T-helper 2 cell (primary cell): ENCODE measurements around the gene PNMA6F.
A peak's percentile ranks its signal among the peaks of the same experiment; 100 is the strongest.

ENCODE experiments used
- DNase-seq, 5 experiments: peaks; one replicate each; pipeline versions ENCODE4 v3.0.0 to v3.0.0-alpha.2; 2012 to 2022
- total RNA-seq, 2 donors: gene quantifications; one replicate each; lab custom pipeline; 2026; lab: John Stamatoyannopoulos, UW

The PNMA6F gene
- total RNA-seq, result 0 reads per million in 2 donors

DNA sequence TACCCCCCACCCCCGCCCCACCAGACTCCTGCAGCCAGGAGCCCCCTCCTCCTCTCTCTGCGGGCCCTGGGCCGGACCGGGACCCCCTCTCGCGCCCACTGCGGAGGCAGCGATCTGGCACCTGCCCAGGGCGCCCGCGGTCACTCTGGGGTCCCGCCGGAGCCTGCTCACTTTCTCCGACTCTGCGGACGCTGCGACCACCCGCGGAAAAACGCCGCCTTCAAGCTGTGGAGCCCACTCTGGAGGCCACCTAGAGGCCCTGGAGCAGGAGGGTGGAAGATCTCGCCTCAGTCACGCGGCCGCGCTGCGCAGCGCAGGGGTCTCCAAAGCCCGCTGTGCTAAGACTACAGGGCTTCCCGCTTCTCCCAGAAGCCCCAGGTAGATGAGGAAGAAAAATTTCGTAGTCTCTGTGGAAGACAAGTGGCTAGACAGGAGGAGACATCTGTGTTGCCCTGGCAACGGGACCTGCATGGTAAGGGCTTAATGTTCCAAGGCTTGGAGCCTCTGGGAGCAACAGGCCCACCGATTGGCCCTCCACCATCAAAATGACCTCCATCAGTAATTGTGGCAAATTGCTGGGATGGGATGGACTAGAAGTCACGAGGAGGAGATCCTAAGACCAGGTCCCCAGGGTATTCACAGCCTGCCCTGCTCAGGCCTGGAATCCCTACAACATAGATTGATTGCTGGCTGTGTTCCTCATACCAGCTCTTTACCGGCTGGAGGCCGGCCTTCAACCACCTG is at the start of gene PNMA6F:
PNMA6F (minus strand) TSS at position 387 of the 744 bp plus-strand sequence. CDS start 1,093 bp downstream, outside the sequence.
- no peak for DNase-seq

DNA sequence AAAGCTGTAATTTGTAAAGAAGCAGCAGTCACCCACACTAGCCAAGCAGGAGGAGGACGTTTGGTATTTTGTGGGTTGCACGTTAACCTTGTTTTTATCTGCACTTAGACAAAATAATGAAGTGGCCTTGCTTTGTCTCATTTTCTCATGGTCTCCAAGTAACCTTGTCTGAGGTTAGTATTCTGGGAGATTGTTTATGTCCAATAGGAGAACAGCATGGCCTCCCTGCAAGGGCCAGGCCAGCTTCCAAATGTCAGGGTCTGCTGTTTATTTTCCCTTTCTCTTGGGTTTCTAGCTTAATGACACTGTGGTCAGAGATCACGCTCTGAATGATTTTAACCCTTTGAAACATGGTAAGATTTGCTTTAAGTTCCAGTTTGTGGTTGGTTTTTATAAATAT is 49.7 kb upstream of the PNMA6F start:
- no peak for DNase-seq

DNA sequence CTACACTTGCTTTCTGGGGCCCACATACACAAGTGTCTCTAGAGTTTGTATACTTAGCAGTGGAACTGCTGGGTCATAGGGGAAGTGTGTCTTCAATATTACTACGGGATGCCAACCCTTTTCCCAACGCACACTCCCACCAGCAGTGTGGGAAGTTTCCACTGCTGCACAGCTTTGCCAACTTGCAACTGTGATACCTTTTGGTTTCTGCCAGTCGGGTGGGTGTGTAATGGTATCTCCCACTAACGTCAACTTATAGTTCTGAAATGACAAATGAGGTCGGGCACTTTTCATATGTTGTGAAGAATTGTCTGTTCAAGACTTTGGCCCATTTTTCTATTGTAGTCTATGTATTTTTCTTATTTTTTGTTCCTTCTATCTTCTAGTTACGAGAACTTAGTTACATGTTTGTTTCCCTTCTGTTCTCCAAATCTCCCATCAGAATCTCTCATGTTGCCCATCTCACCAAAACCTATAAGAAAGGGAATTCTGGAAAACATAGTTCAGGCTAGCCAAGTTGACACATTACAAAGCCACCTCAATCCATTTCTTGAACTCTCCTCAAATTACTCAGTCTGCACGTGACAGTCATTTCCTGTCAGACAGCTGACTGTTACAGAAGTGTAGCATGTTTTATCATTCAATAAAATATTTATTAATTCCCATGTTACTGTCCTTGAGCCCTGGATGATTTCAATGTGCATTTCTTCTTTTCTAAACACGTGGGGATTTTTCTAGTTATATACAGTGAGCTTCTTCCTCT is 48.9 kb upstream of the PNMA6F start:
- peak in 1 of 5 experiments; percentile 52 for DNase-seq

DNA sequence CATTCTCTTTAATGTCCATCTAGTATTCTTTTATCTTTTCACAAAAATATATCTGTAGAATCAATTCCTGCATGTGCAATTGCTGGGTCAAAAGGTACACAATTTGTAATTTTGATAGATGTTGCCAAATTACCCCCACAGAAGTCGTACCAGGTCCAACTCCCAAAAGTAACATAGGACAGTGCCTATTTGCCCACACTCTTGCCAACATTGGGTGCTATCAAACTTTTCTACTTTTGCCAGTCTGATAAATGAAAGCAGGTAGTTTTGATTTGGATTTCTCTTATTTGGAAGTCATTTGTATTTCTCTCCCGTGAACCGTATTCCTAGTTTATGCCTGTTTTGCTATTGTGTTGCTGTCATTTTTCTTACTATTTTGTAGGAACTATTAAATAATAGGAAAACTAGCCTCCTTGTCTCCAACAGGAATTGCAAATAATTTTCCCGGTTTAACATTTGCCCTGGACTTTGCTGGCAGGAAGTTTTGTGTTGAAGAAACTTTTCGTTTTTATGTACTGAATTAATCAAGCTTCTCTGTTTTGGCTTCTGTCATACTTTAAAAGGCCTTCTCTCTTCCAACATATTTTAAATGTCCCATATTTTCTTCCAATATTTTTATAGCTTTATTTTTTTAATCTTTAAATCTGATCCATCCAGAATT is 45.4 kb upstream of the PNMA6F start:
- no peak for DNase-seq

DNA sequence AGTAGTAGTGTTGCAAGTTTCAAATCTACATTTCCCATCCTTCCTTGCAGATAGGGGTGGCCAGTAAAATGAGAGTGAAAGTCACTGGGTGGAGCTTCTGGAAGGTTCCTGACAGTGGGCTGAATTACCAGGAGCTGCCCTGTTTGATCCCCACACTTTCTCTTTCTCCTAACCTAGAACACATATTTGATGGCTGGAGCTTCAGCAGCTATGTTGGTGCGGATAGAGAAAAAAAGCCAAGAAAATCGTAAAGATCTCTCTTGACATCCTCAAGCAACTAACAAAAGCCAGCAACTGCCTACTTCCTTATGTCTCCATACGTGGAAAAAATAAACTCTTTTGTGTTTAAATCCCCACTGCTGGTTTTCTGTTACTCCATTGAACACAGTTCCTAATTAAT is 44.6 kb upstream of the PNMA6F start:
- DNase-seq, result no peak

DNA sequence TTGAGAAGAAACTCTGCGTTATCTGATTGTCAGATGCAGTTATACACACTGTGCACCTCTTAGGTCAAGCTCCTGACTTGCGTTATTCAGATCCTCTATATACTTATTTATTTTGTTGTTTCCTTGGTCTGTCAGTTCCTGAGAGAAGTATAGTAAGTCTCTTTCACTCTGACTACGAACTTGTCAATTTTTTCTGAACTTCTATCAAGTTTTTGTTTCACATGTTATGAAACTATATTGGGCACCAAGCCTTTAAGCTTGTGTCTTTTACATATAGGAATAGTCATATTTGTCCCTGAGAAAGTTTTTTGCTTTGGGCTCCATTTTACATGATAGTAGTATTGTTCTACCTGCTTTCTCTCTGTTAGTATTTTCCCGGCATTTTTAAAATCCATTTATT is 44.1 kb upstream of the PNMA6F start:
- DNase-seq, result peak in 1 of 5 experiments; percentile 38

DNA sequence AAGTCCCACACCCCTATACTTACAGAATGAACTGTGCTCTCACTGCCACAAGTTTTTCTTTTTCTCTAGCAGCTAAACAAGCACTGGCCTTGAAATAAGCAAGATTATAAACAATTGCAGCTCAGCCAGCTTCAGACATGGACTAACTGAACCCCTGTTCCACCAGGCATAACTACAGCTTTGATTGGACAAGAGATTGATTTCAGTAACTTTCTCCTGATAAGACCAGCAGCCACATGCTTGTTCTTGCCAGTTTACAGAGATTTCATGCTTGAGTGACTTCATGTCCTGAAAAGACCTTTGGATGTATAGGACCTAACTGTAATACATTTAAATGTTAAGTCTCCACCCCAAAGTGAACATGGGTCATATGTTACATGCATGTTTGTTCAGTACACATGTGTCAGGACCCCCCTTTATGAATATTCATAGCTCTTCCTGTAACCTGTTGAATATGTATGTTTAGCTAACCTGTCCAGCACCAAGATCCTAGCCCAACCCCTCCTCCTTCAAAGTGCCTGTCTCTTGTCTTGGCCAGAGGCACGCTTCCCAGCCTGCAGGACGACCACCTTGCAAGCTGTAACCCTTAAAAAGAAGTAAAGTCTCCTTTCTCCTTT is 40.3 kb upstream of the PNMA6F start:
- no peak for DNase-seq

DNA sequence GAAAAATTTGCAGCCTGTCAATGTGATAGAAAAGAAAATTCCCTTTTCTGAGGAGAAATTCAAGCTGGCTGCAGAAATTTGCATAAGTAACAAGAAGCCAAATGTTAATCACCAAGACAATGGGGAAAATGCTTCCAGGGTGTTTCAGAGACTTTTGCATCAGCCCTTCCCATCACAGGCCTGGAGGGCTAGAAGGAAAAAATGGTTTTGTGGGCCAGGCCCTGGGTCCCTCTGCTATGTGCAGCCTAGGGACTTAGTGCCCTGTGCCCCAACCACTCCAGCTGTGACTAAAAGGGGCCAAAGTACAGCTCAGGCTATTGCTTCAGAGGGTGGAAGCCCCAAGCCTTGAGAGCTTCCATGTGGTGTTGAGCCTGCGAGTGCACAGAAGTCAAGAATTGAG is 36.3 kb upstream of the PNMA6F start:
- no peak for DNase-seq

DNA sequence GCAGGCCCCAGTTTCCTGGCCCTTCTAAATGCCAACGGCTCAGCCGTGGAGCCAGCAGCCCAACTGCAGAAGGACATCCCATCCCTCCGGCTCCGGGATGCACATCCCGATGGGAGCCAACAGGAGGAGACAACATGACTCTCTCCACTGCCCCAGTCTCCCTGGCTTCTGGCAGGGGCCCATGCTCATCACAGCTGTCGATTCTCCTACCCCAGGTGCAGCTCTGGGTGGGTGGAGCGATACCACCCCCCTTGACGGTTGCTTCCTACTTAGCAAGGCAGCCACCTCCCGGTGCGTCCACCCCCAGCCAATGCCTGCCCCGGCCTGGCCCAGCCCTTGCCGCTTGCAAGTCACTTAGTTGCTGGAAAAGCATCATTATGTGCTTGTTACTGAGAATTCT is 31.8 kb upstream of the PNMA6F start:
- no peak for DNase-seq

DNA sequence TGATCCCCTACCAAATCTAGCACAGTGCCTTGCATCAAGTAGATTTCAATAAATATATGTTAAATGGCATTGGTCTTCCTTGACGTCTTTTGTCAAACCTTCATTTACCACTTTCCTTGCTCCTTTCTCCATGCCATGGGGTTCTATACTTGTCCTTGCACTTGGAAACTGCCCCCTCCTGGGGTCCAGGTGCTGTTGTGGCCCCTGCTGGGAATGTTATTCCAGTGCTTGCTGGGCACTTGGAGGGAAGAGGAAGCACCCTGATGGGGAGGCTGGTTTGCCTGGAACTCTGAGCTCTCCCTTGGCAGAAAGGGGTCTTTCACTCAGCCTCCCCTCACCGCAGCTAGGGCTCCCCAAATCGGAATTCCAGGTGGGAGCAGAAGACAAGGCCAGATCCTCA is 31.3 kb upstream of the PNMA6F start:
- DNase-seq, result no peak

DNA sequence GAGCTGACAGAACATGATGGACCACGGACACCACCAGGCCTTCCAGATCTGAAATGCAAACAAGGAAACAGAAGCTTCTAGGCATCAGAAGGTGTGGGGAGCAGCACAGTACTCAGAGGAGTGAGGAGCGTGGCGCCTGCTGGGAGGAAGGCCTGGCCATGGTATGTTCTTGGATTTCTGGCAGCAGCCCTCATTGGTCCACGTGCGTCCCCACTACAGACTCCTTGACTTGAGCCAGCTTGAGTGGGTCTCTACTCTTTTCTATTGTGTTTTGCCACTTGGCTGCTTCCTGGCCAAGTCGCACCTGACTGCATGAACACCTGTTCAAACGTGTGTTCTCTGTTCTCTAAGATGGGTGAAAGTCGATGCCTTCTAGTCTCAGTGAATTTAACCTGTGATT is 30.4 kb upstream of the PNMA6F start:
- no peak for DNase-seq

DNA sequence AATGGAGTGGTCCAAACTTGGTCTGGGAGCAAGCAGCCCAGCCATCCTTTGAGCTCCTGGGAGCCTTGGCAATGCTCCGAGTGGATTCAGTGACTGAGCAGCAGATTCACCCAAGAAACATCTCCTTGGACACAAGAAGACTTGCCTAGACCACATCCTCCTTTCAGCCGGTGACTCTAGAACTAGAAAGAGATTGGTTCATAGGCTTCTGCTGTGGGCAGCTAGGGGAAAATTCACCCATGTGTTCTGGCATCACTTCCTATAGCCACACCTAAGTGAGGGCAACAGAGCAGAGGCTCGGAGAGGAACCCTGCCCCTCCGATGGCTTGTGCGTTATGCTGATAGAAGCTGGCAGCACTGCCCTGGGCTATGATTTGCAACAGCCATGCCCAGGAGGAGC is 28.4 kb upstream of the PNMA6F start:
- no peak for DNase-seq

DNA sequence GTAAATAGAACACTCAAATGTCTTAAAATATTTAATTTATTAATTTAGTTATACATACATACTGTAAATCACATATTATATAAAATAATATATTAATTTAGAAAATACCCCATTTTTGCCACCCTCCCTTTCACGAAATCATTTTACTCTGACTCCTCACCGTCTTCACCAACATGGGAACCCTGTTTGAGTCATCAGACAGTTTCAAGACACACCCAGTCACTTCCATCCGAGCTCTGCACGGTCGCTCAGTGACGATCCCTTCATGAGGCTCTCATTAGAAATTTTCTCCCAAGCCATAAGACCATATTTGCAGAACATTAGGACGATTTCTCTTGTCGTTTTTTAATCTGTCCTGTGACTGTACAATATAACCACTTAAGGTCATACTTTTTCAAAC is 26.9 kb upstream of the PNMA6F start:
- peak in 1 of 5 experiments; percentile 23 for DNase-seq

DNA sequence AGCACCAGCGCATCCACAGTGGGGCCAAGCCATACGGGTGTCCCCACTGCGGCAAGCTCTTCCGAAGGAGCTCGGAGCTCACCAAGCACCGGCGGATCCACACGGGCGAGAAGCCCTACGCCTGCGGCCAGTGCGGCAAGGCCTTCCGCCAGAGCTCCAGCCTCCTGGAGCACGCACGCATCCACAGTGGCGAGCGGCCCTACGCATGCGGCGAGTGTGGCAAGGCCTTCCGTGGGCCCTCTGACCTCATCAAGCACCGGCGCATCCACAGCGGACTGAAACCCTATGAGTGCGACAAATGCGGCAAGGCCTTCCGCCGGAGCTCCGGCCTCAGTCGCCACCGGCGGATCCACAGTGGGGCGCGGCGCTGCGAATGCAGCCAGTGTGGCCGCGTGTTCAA is 26.0 kb upstream of the PNMA6F start:
- no peak for DNase-seq

DNA sequence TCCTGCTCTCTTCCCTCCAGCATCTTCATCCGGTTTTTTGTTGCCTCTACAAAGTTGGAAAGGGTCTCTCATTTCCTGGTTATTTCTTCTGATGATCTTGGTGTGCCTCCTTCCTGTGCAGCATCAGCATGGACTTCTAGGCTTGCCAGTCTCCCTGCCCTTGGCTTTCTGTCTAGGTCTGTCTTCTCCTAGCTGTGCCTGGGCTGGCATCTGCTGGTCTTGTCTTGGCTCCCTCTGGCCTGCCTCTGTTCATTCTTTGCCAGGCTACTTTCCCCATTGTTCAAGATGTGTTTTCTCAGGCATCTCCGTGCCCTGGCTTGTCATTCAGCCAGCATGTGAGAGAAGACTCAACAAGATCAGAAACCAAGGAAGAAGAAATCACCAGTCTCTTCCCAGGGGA is 22.1 kb upstream of the PNMA6F start:
- DNase-seq, result no peak

DNA sequence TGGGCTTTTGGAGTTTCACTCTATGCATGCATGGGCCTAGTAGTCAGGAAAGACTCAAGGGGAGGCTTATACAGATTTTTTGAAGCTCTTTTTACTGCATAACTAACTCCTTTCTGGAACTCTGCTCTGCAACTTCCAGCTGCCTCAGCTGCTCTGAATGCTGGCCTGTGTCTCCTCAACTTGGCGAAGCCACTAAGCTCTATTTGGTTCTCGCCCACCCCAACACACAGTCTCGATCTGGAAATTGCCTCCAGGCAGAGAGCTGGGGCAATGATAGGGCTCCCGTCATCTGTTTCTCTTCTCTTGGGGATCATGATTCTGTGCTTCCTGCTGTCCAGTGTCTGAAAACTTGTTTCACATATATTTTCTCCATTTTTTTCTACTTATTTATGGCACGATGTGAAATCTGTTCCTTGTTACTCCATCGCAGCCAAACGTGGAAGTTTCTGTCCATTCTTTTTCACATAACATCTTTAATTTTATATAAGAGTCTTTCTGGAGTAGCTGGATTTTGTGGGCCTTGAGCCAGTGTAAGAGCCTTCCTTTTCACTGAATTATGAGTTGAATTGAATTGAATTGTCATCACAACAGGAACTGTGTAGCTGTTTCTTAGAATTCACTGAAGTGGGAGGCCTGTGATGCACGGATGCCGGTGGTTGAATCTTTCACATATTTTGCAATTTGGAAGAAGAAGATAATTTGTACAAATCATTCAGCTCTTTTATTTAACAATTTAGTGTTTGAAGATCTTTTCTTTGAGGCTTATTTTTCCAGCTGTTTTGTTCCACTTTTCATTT is 21.4 kb upstream of the PNMA6F start:
- DNase-seq, result peak in 1 of 5 experiments; percentile 32

DNA sequence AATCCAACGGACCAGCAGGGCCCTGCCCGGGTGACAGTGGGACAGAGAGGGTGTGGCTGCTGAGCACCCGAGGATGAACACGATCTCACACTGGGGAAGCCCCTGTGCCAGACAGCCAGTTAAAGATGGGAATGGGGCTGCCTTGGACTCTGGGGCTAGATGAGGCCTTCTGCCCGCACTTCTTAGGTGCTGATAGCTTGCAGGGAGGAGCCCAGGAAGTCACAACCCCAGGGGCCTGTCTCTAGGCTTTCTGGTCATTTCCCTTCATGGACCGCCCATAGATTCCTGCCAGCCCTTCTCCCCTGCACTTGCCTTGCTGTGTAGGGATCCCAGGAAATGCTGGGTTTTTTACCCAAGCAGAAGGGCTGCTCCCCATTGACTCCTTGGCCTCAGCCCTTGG is 18.5 kb upstream of the PNMA6F start:
- no peak for DNase-seq

DNA sequence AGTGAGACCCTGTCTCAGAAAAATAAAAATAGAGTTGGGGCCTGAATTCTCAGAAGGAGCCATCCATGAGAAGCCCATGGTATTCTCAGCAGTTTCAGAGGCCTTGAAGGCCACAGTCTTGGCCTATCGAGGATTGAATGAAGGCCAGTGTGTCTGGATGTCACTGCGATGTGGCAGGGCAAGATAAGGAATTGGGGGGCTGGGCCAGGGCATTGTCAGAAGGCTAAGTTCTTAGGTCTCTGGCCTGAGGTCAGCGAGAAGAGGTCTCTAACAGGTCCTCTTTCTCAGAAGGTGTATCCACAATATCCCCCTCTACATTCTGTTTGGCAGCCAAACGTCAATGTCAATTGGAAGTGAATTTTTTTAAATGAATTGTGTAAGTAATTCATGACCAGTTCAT is 18.1 kb upstream of the PNMA6F start:
- DNase-seq, result no peak

DNA sequence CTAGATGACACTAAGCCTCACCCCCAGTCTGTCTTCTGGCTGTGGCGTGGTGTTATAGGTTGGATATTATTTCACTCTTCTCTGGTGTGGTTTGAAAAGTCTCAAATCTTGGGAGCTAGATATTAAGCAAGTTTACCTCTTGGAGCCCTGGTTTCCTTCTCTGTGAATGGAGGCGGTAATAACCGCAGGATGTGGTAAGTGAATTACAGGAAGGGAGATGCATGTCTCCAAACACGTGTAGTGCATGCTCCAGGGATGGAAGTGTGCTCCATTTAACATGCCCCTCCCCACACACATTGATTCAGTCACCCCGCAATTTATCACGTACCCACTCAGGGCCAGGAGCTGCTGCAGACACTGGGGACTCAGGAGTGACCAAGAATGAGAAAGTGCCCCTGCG is 17.3 kb upstream of the PNMA6F start:
- DNase-seq, result peak in 1 of 5 experiments; percentile 31

DNA sequence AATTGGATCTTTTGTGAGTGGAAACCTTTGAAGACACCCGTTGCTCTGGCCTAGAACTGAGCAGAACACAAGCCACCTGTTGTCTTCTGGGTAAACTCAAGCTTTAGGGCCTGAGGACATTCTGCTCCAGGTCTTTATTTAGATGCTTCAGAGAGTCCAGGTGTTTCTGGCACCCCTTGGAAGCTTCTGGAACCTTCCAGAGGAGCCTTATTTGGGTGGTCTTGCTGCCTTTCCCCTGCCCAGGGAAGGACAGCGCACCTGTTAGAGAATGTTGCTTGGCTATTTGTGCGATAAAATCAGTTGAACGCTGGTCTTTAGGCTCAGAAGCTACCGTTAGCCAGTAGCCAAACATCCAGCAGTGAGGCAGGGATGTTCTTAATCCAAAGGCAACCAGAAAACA is 15.4 kb upstream of the PNMA6F start:
- no peak for DNase-seq

DNA sequence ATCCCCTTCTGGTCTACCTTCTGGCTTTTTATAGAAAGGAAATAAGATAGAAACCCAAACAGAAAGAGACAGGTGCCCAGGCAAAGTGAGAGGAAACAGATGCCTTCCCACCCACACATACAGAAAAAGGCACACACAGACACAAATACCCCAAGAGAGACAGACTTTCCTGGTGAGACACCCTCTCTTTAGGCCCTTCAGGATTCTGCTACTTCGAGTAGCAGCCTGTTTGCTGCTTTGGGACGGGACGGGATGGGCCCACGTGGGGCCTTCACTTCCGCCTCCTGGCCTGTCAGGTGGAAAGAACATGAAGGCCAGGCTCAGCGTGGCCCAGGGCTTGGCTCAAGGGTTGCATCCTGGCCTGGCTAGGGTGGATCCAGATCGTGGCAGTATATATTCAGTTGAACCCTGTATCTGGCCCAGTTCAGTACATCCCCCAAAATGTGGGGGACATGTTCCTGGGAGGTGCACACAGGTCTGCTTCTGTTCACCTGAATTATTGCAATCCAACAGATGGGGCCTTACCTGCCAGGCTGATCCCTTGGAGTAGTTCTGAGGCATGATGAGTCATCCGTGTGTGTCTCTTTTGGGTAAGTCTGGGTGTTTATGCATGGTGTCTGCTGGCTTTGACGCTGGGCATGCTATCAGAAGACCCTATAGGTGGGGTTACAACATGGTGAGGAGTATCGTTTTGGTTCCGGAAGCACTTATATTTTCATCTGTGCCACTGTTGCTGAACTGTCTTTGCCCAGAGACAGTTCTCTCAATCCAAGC is 14.7 kb upstream of the PNMA6F start:
- DNase-seq, result no peak
